Liver (tissue), 9 donors: ENCODE data around the gene SOCS2. TPM values are rescaled to one million over a fixed set of nuclear protein-coding genes. Genes with fewer than 3 reads are reported as not detected.
"Not testable (repeated sequence)": the region's sequence is repeated elsewhere in the genome, so short reads cannot be mapped to it uniquely, and the experiment has no call there.

Experiments used
- DNase-seq: peaks from one replicate; pipeline ENCODE4 v3.0.0-alpha.2; 2017; ENCODE audit warnings: low spot score
- H3K27ac ChIP-seq, 2 donors: one replicate each; pipeline ENCODE4 v1.7.0; 2013; ENCODE audit warnings: inconsistent platforms in 2 of 2, low read length in 2 of 2, control low read depth in 1 of 2, low read depth in 1 of 2, mild to moderate bottlenecking in 1 of 2
- H3K27me3 ChIP-seq, 4 donors: one replicate each; pipeline versions ENCODE4 v1.6.1 to v1.7.0; 2013; ENCODE audit warnings: low read length in 3 of 4, inconsistent platforms in 1 of 4, mild to moderate bottlenecking in 1 of 4, moderate library complexity in 1 of 4; ENCODE audit not compliant: control insufficient read depth in 4 of 4, insufficient read depth in 4 of 4
- H3K36me3 ChIP-seq, 4 donors: one replicate each; pipeline versions ENCODE4 v1.6.1 to v1.7.0; 2013; ENCODE audit warnings: low read length in 3 of 4, mild to moderate bottlenecking in 3 of 4, low read depth in 1 of 4, moderate library complexity in 1 of 4; ENCODE audit not compliant: control insufficient read depth in 4 of 4, insufficient read depth in 3 of 4
- H3K4me1 ChIP-seq, 4 donors: one replicate each; pipeline versions ENCODE4 v1.6.1 to v1.7.0; 2013; ENCODE audit warnings: low read length in 3 of 4, mild to moderate bottlenecking in 3 of 4, moderate library complexity in 1 of 4; ENCODE audit not compliant: control insufficient read depth in 4 of 4, insufficient read depth in 4 of 4
- H3K4me3 ChIP-seq, 3 donors: one replicate each; pipeline versions ENCODE4 v1.6.1 to v1.7.0; 2013; ENCODE audit warnings: low read length in 3 of 3, control low read depth in 1 of 3, low read depth in 1 of 3, mild to moderate bottlenecking in 1 of 3
- H3K9ac ChIP-seq, 2 donors: one replicate each; pipeline ENCODE4 v1.7.0; 2013; ENCODE audit warnings: low read length in 2 of 2, mild to moderate bottlenecking in 2 of 2, moderate library complexity in 2 of 2, control low read depth in 1 of 2, low read depth in 1 of 2
- H3K9me3 ChIP-seq, 4 donors: one replicate each; pipeline versions ENCODE4 v1.6.1 to v1.7.0; 2013; ENCODE audit warnings: low read length in 3 of 4; ENCODE audit not compliant: control insufficient read depth in 4 of 4
- EGR1 ChIP-seq, 2 donors: IDR thresholded peaks; 2 replicates each; pipeline ENCODE4 v1.6.1; 2016 to 2018; ENCODE audit warnings: antibody characterized with exemption in 2 of 2, low read depth in 2 of 2
- FOXA1 ChIP-seq: IDR thresholded peaks from 2 replicates; pipeline ENCODE4 v1.6.1; 2016; ENCODE audit warnings: antibody characterized with exemption
- FOXA2 ChIP-seq: IDR thresholded peaks from 2 replicates; pipeline ENCODE4 v1.6.1; 2016; ENCODE audit warnings: antibody characterized with exemption
- GABPA ChIP-seq, 2 donors: IDR thresholded peaks in 1 of 2; conservative IDR thresholded peaks in 1 of 2; 2 replicates each; pipeline ENCODE4 v1.6.1; 2016; ENCODE audit warnings: antibody characterized with exemption in 2 of 2, mild to moderate bottlenecking in 1 of 2, moderate library complexity in 1 of 2
- HNF4A ChIP-seq, 2 donors: conservative IDR thresholded peaks; 2 replicates each; pipeline ENCODE4 v1.6.1; 2016; ENCODE audit warnings: antibody characterized with exemption in 2 of 2, mild to moderate bottlenecking in 2 of 2
- HNF4G ChIP-seq: IDR thresholded peaks from 2 replicates; pipeline ENCODE4 v1.6.1; 2016; ENCODE audit warnings: antibody characterized with exemption
- JUND ChIP-seq, 2 donors: IDR thresholded peaks; 2 replicates each; pipeline ENCODE4 v1.6.1; 2016; ENCODE audit warnings: antibody characterized with exemption in 2 of 2
- NR2F2 ChIP-seq: IDR thresholded peaks from 2 replicates; pipeline ENCODE4 v1.6.1; 2016; ENCODE audit warnings: antibody characterized with exemption
- RAD21 ChIP-seq, 2 donors: IDR thresholded peaks; 2 replicates each; pipeline ENCODE4 v1.6.1; 2016; ENCODE audit warnings: antibody characterized with exemption in 2 of 2, mild to moderate bottlenecking in 2 of 2
- RXRA ChIP-seq, 2 donors: IDR thresholded peaks; 2 replicates each; pipeline ENCODE4 v1.6.1; 2017 to 2018; ENCODE audit warnings: antibody characterized with exemption in 2 of 2, mild to moderate bottlenecking in 1 of 2
- SP1 ChIP-seq: IDR thresholded peaks from 2 replicates; pipeline ENCODE4 v1.6.1; 2018; ENCODE audit warnings: antibody characterized with exemption, mild to moderate bottlenecking
- TAF1 ChIP-seq: conservative IDR thresholded peaks from 2 replicates; pipeline ENCODE4 v1.6.1; 2016; ENCODE audit warnings: antibody characterized with exemption, mild to moderate bottlenecking
- YY1 ChIP-seq: IDR thresholded peaks from 2 replicates; pipeline ENCODE4 v1.6.1; 2016; ENCODE audit warnings: antibody characterized with exemption, mild to moderate bottlenecking
- WGBS: extraction: QIAGEN DNeasy Blood & Tissue Kit; methylation state at CpG from one replicate; pipeline ENCODE4 v1.1.7; 2013; 5-methylcytosine and 5-hydroxymethylcytosine counted together
- polyA plus RNA-seq, 2 donors: library from polyadenylated mRNA; stranded (reverse) in 1 of 2; unstranded in 1 of 2; fragments of 200-250 nt in 1 of 2; fragments of >200 nt in 1 of 2; fragmentation: Nextera tagmentation in 1 of 2; extraction: Ambion mirVana in 1 of 2; gene quantifications; one replicate each; pipeline versions ENCODE4 v1.2.1 to v1.2.3, GENCODE V29; 2013 to 2015
- total RNA-seq, 2 donors: library from RNA; depleted of rRNA; stranded (reverse); fragments of >200 nt; gene quantifications; one replicate each; pipeline ENCODE4 v1.2.3, GENCODE V29; 2014
- TF ChIP-seq, protein P1 (sequence below): IDR thresholded peaks from 2 replicates; pipeline ENCODE4 v1.6.1; 2016; ENCODE audit warnings: antibody characterized with exemption
- TF ChIP-seq, protein P2 (sequence below): IDR thresholded peaks from 2 replicates; pipeline ENCODE4 v1.6.1; 2016; ENCODE audit warnings: antibody characterized with exemption
- TF ChIP-seq, protein P3 (sequence below): IDR thresholded peaks from 2 replicates; pipeline ENCODE4 v1.6.1; 2016; ENCODE audit warnings: antibody characterized with exemption, mild to moderate bottlenecking
- TF ChIP-seq, protein P4 (sequence below): fragments of 150-350 bp; IDR thresholded peaks from 2 replicates; pipeline ENCODE4 v1.5.1; 2017; ENCODE audit warnings: improper control_type of control experiment, low read depth, low read length; ENCODE audit not compliant: missing input control
- TF ChIP-seq, protein P5 (sequence below): IDR thresholded peaks from 2 replicates; pipeline ENCODE4 v1.6.1; 2016; ENCODE audit warnings: antibody characterized with exemption
- donor health status: healthy.
- donor health status: healthy.
- donor health status: healthy.
- donor health status: healthy.
- donor health status: healthy.

The SOCS2 gene
- total and polyA plus RNA-seq, 4 donors = 7.0 to 66.3 (median 34.4) TPM

DNA sequence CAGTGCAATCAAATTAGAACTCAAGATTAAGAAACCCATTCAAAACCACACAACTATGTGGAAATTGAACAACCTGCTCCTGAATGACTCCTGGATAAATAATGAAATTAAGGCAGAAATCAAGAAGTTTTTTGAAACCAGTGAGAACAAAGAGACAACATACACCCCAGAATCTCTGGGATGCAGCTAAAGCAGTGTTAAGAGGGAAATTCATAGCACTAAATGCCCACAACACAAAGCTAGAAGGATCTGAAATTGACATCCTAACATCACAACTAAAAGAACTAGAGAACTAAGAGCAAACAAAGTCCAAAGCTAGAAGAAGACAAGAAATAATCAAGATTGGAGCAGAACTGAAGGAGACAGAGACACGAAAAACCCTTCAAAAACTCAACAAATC lies 13.8 kb upstream of the SOCS2 start:
- 99% methylated on average over 1 of the region's 1 CpG for WGBS
- not testable (repeated sequence) for H3K9ac ChIP-seq, H3K4me3 ChIP-seq

DNA sequence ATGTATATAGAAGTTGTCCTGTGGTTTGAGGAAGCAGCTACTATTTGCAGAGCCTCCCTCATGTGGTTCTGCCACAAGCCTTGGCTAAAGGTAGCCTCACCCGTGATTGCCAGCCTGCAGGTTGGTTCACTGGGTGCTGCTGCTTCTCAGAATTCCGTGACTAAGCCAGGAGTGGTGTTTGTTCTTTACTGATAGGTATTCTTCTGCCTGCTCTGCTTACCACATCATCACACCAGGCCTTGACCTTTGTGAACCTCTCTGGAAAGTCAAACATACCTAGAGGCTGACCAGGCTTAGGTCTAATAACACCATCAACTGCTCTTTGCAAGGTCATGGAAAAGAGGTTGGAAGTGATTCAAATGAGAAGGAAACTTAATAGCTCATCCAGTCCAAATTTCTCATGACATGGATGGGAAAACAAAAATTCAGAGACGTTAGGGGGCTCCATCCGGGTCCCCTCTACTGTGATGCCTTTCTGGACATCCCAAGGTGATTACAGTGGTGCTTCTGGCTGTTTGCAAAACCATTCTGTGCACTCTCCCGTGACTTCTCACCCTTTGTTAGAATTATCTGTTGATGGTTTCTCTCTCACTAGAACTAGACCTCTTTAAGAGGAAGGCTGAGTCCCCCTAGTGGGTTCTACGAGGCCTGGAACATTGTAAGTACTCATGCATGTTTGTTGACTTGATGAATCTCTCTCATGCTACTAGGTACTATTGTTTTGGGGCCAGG lies 8.5 kb upstream of the SOCS2 start:
- WGBS = 27% methylated on average over 6 of the region's 6 CpGs
- peak overlapping the region in 1 of 2 donors; percentile 88 for H3K9ac ChIP-seq
- no peak overlapping the region for H3K4me3 ChIP-seq
- peaks cover 4 to 30% (median 22%) of the 10 kb centered on the region in 4 donors for H3K4me1 ChIP-seq
- peak; percentile 54 for DNase-seq
- H3K27ac ChIP-seq = peak overlapping the region; percentile 81 to 86
- peaks cover 0 to 3% (median under 1%) of the 10 kb centered on the region in 4 donors for H3K36me3 ChIP-seq
- H3K9me3 ChIP-seq = no peaks in the 10 kb centered on the region
- TF ChIP-seq HNF4G (peak; percentile 75), FOXA2 (peak; percentile 93), NR2F2 (peak; percentile 100), HNF4A (conservative IDR thresholded peaks at IDR 0.05) (peak; percentile 92), SP1 (peak; percentile 99), FOXA1 (peak; percentile 93), RXRA (IDR thresholded peaks at IDR 0.05) (peak; percentile 99), YY1 (peak; percentile 74), GABPA (IDR thresholded peaks at IDR 0.05 in 1 of 2, conservative IDR thresholded peaks at IDR 0.05 in 1 of 2) (peak in 1 of 2 donors; percentile 48), JUND (IDR thresholded peaks at IDR 0.05) (peak; percentile 96 to 97), RAD21 (IDR thresholded peaks at IDR 0.05) (peak; percentile 67 to 70), TAF1 (peak; percentile 73), EGR1 (IDR thresholded peaks at IDR 0.05; ENCODE audit: low read depth in 2 of 2) (peak; percentile 80 to 96)
- TF ChIP-seq, protein P1, sequence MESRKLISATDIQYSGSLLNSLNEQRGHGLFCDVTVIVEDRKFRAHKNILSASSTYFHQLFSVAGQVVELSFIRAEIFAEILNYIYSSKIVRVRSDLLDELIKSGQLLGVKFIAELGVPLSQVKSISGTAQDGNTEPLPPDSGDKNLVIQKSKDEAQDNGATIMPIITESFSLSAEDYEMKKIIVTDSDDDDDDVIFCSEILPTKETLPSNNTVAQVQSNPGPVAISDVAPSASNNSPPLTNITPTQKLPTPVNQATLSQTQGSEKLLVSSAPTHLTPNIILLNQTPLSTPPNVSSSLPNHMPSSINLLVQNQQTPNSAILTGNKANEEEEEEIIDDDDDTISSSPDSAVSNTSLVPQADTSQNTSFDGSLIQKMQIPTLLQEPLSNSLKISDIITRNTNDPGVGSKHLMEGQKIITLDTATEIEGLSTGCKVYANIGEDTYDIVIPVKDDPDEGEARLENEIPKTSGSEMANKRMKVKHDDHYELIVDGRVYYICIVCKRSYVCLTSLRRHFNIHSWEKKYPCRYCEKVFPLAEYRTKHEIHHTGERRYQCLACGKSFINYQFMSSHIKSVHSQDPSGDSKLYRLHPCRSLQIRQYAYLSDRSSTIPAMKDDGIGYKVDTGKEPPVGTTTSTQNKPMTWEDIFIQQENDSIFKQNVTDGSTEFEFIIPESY = peak; percentile 96
- TF ChIP-seq, protein P2, sequence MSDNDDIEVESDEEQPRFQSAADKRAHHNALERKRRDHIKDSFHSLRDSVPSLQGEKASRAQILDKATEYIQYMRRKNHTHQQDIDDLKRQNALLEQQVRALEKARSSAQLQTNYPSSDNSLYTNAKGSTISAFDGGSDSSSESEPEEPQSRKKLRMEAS = peak; percentile 93
- TF ChIP-seq, protein P3, sequence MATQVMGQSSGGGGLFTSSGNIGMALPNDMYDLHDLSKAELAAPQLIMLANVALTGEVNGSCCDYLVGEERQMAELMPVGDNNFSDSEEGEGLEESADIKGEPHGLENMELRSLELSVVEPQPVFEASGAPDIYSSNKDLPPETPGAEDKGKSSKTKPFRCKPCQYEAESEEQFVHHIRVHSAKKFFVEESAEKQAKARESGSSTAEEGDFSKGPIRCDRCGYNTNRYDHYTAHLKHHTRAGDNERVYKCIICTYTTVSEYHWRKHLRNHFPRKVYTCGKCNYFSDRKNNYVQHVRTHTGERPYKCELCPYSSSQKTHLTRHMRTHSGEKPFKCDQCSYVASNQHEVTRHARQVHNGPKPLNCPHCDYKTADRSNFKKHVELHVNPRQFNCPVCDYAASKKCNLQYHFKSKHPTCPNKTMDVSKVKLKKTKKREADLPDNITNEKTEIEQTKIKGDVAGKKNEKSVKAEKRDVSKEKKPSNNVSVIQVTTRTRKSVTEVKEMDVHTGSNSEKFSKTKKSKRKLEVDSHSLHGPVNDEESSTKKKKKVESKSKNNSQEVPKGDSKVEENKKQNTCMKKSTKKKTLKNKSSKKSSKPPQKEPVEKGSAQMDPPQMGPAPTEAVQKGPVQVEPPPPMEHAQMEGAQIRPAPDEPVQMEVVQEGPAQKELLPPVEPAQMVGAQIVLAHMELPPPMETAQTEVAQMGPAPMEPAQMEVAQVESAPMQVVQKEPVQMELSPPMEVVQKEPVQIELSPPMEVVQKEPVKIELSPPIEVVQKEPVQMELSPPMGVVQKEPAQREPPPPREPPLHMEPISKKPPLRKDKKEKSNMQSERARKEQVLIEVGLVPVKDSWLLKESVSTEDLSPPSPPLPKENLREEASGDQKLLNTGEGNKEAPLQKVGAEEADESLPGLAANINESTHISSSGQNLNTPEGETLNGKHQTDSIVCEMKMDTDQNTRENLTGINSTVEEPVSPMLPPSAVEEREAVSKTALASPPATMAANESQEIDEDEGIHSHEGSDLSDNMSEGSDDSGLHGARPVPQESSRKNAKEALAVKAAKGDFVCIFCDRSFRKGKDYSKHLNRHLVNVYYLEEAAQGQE = peak; percentile 76
- TF ChIP-seq, protein P4, sequence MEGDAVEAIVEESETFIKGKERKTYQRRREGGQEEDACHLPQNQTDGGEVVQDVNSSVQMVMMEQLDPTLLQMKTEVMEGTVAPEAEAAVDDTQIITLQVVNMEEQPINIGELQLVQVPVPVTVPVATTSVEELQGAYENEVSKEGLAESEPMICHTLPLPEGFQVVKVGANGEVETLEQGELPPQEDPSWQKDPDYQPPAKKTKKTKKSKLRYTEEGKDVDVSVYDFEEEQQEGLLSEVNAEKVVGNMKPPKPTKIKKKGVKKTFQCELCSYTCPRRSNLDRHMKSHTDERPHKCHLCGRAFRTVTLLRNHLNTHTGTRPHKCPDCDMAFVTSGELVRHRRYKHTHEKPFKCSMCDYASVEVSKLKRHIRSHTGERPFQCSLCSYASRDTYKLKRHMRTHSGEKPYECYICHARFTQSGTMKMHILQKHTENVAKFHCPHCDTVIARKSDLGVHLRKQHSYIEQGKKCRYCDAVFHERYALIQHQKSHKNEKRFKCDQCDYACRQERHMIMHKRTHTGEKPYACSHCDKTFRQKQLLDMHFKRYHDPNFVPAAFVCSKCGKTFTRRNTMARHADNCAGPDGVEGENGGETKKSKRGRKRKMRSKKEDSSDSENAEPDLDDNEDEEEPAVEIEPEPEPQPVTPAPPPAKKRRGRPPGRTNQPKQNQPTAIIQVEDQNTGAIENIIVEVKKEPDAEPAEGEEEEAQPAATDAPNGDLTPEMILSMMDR = peak; percentile 31
- TF ChIP-seq, protein P5, sequence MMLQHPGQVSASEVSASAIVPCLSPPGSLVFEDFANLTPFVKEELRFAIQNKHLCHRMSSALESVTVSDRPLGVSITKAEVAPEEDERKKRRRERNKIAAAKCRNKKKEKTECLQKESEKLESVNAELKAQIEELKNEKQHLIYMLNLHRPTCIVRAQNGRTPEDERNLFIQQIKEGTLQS = peak; percentile 92
- no peaks in the 10 kb centered on the region for H3K27me3 ChIP-seq

More for the DNA sequence above, 13.8 kb upstream of the SOCS2 start:
- H3K27me3 ChIP-seq, H3K9me3 ChIP-seq, H3K27ac ChIP-seq, H3K36me3 ChIP-seq, DNase-seq, H3K4me1 ChIP-seq: not testable (repeated sequence)
